WTC11 (cell line): Measurements from ENCODE around the gene SLCO1B3. TPM values are rescaled to one million over a fixed set of nuclear protein-coding genes. Genes with fewer than 3 reads are reported as not detected.

ENCODE experiments used
- ATAC-seq: fragments of 200-7000 bp; cut with Tn5 transposase; 2 replicates; pipeline ENCODE4 v1.10.0; 2021; ENCODE audit warnings: mild to moderate bottlenecking, moderate library complexity
- CTCF ChIA-PET: fragments of 300-600 bp; sonication (Branson Sonifier 250); formaldehyde crosslinking; loops from one replicate; lab custom pipeline; 2021; ENCODE audit warnings: antibody characterized with exemption; lab: Charles Lee
- POLR2A ChIA-PET: fragments of 350-600 bp; sonication (Branson Sonifier 250); formaldehyde crosslinking; loops from one replicate; lab custom pipeline; 2021; ENCODE audit warnings: antibody characterized with exemption; lab: Charles Lee
- DNase-seq: peaks from one replicate; pipeline ENCODE4 v3.0.0; 2021; ENCODE audit warnings: low spot score
- H3K27ac Mint-ChIP-seq: 2 replicates; pipeline ENCODE4 v1.8.0; 2021; ENCODE audit warnings: mixed read lengths
- H3K27me3 Mint-ChIP-seq: 2 replicates; pipeline ENCODE4 v1.8.0; 2021; ENCODE audit warnings: low read depth, mild to moderate bottlenecking, moderate library complexity, mixed read lengths
- H3K36me3 Mint-ChIP-seq: 2 replicates; pipeline ENCODE4 v1.8.0; 2021; ENCODE audit warnings: mixed read lengths
- H3K4me1 Mint-ChIP-seq: 2 replicates; pipeline ENCODE4 v1.8.0; 2022; ENCODE audit warnings: mixed read lengths
- H3K4me3 Mint-ChIP-seq: 2 replicates; pipeline ENCODE4 v1.8.0; 2021; ENCODE audit warnings: mild to moderate bottlenecking, moderate library complexity, mixed read lengths
- H3K9me3 Mint-ChIP-seq: 2 replicates; pipeline ENCODE4 v1.8.0; 2021; ENCODE audit warnings: mixed read lengths
- ATF3 ChIP-seq: sonication (generic); formaldehyde crosslinking; conservative IDR thresholded peaks from 2 replicates; pipeline ENCODE4 v1.8.1; 2022; ENCODE audit warnings: mild to moderate bottlenecking, missing genetic modification reagents
- CREB1 ChIP-seq: sonication (generic); formaldehyde crosslinking; IDR thresholded peaks from 2 replicates; pipeline ENCODE4 v1.8.0; 2023; ENCODE audit warnings: mild to moderate bottlenecking, missing genetic modification reagents
- CTCF ChIP-seq: fragments of 200-600 bp; IDR thresholded peaks from 2 replicates; pipeline ENCODE4 v1.8.0; 2022; ENCODE audit warnings: antibody characterized with exemption
- ETV6 ChIP-seq: sonication (generic); formaldehyde crosslinking; IDR thresholded peaks from 2 replicates; pipeline ENCODE4 v1.8.1; 2022; ENCODE audit warnings: mild to moderate bottlenecking, missing genetic modification reagents
- FOXP1 ChIP-seq: sonication (generic); formaldehyde crosslinking; IDR thresholded peaks from 2 replicates; pipeline ENCODE4 v1.8.0; 2022; ENCODE audit warnings: missing genetic modification reagents, mild to moderate bottlenecking, moderate library complexity, borderline replicate concordance
- FOXP4 ChIP-seq: sonication (generic); formaldehyde crosslinking; IDR thresholded peaks from 2 replicates; pipeline ENCODE4 v1.8.0; 2022; ENCODE audit warnings: mild to moderate bottlenecking, missing genetic modification reagents
- MLX ChIP-seq: sonication (generic); formaldehyde crosslinking; IDR thresholded peaks from 2 replicates; pipeline ENCODE4 v1.8.1; 2023; ENCODE audit warnings: mild to moderate bottlenecking, missing genetic modification reagents, moderate library complexity
- MXD4 ChIP-seq: fragments of 250-450 bp; sonication (Bioruptor Pico); IDR thresholded peaks from 2 replicates; pipeline ENCODE4 v1.8.0; 2021; ENCODE audit warnings: mild to moderate bottlenecking, moderate library complexity, borderline replicate concordance
- NR1H2 ChIP-seq: sonication (generic); formaldehyde crosslinking; IDR thresholded peaks from 2 replicates; pipeline ENCODE4 v1.9.0; 2021; ENCODE audit warnings: mild to moderate bottlenecking, moderate library complexity, missing genetic modification reagents
- PRDM15 ChIP-seq: sonication (generic); formaldehyde crosslinking; IDR thresholded peaks from 2 replicates; pipeline ENCODE4 v1.8.0; 2022; ENCODE audit warnings: missing genetic modification reagents
- RELA ChIP-seq: sonication (generic); formaldehyde crosslinking; IDR thresholded peaks from 2 replicates; pipeline ENCODE4 v1.8.1; 2022; ENCODE audit warnings: missing genetic modification reagents, mild to moderate bottlenecking, borderline replicate concordance
- STAT6 ChIP-seq: sonication (generic); formaldehyde crosslinking; conservative IDR thresholded peaks from 2 replicates; pipeline ENCODE4 v1.8.1; 2023; ENCODE audit warnings: mild to moderate bottlenecking, low read depth, missing genetic modification reagents, moderate library complexity
- ZBTB21 ChIP-seq: sonication (generic); formaldehyde crosslinking; IDR thresholded peaks from 2 replicates; pipeline ENCODE4 v1.8.1; 2023; ENCODE audit warnings: mild to moderate bottlenecking, missing genetic modification reagents, borderline replicate concordance
- ZNF138 ChIP-seq: sonication (generic); formaldehyde crosslinking; conservative IDR thresholded peaks from 2 replicates; pipeline ENCODE4 v1.8.1; 2022; ENCODE audit warnings: mild to moderate bottlenecking, moderate library complexity, missing genetic modification reagents
- ZNF219 ChIP-seq: sonication (generic); formaldehyde crosslinking; IDR thresholded peaks from 2 replicates; pipeline ENCODE4 v1.8.0; 2023; ENCODE audit warnings: missing genetic modification reagents, mild to moderate bottlenecking, borderline replicate concordance
- ZNF232 ChIP-seq: sonication (generic); formaldehyde crosslinking; IDR thresholded peaks from 2 replicates; pipeline ENCODE4 v1.8.0; 2022; ENCODE audit warnings: mild to moderate bottlenecking, missing genetic modification reagents
- ZNF281 ChIP-seq: sonication (generic); formaldehyde crosslinking; IDR thresholded peaks from 2 replicates; pipeline ENCODE4 v1.8.0; 2023; ENCODE audit warnings: mild to moderate bottlenecking, missing genetic modification reagents
- ZNF317 ChIP-seq: sonication (generic); formaldehyde crosslinking; IDR thresholded peaks from 2 replicates; pipeline ENCODE4 v1.8.1; 2023; ENCODE audit warnings: low read depth, mild to moderate bottlenecking, moderate library complexity, missing genetic modification reagents, borderline replicate concordance
- ZNF416 ChIP-seq: fragments of 250-450 bp; sonication (Bioruptor Pico); IDR thresholded peaks from 2 replicates; pipeline ENCODE4 v1.9.0; 2021; ENCODE audit warnings: mild to moderate bottlenecking, inconsistent platforms
- ZNF423 ChIP-seq: fragments of 250-450 bp; sonication (Bioruptor Pico); IDR thresholded peaks from 2 replicates; pipeline ENCODE4 v2.1.2; 2022; ENCODE audit warnings: mild to moderate bottlenecking, moderate library complexity
- ZSCAN18 ChIP-seq: fragments of 250-450 bp; sonication (Bioruptor Pico); IDR thresholded peaks from 2 replicates; pipeline ENCODE4 v2.1.2; 2022; ENCODE audit warnings: mild to moderate bottlenecking, moderate library complexity
- total RNA-seq: library from RNA; stranded (reverse); gene quantifications from 3 replicates; pipeline ENCODE4 v1.2.3, GENCODE V29; 2021

The SLCO1B3 gene
- total RNA-seq, 1 experiment from 2014 or later = not detected

- TF ChIP-seq PRDM15 (no peak), CREB1 (CRISPR knock-in tag) (no peak)
These were observed 11.9 kb downstream of the SLCO1B3 start (continued) for GRCh38 chr12:20822415-20822814.

- Mint-ChIP-seq H3K27me3 (peaks cover 11% of the 10 kb centered on the region), H3K36me3 (peaks cover 41% of the 10 kb centered on the region), H3K4me3 (no peak overlapping the region), H3K9me3 (peaks cover 59% of the 10 kb centered on the region), H3K4me1 (peaks cover 4% of the 10 kb centered on the region; the same call in 1 of the 2 replicates), H3K27ac (no peak overlapping the region)
- DNase-seq (no peak), ATAC-seq (no peak)
- ChIA-PET CTCF (no interaction called here), POLR2A (interaction anchor here (0.6 kb wide), 1 partner anchor 17 kb away, joined by 4 read pairs; no protein-coding TSS in a partner anchor)
- TF ChIP-seq FOXP4 (CRISPR knock-in tag) (no peak), ZNF138 (CRISPR knock-in tag) (no peak), ZNF219 (CRISPR knock-in tag) (no peak), ZNF317 (CRISPR knock-in tag) (no peak), FOXP1 (CRISPR knock-in tag) (no peak), MLX (CRISPR knock-in tag) (no peak), ZSCAN18 (CRISPR knock-in tag) (no peak), ETV6 (CRISPR knock-in tag) (no peak), STAT6 (no peak), ZBTB21 (no peak), ZNF232 (CRISPR knock-in tag) (no peak), MXD4 (CRISPR knock-in tag) (no peak), ZNF416 (CRISPR knock-in tag) (no peak), ATF3 (no peak), NR1H2 (no peak), RELA (CRISPR knock-in tag) (no peak), CTCF (no peak), ZNF423 (CRISPR knock-in tag) (no peak), ZNF281 (CRISPR knock-in tag) (no peak)
These were observed 12.4 kb downstream of the SLCO1B3 start for GRCh38 chr12:20822925-20823324.
